Measurements from ENCODE around the gene VWA8.
"Not testable (repeated sequence)": the region's sequence is repeated elsewhere in the genome, so short reads cannot be mapped to it uniquely, and the experiment has no call there.

The VWA8 gene

DNA sequence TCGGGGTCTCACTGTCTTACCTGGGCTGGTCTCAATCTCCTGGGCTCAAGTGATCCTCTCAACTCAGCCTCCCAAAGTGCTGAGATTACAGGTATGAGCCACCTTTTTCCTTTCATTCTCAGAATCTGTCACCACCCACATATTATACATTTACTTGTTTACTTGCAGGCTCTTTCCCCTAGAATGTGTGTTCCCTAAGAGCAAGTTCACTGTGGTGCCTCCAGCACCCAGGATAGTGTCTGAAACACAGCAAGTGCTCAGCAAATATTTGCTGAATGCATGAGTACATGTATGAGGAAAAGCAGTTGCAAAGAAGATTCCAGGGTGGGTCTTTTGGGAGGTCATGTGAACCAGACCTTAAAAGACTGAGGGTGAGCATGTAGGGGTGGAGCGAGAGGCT is 406.7 kb downstream of the VWA8 start:
- no peak for DNase-seq (ENCODE audit: low spot score)

DNA sequence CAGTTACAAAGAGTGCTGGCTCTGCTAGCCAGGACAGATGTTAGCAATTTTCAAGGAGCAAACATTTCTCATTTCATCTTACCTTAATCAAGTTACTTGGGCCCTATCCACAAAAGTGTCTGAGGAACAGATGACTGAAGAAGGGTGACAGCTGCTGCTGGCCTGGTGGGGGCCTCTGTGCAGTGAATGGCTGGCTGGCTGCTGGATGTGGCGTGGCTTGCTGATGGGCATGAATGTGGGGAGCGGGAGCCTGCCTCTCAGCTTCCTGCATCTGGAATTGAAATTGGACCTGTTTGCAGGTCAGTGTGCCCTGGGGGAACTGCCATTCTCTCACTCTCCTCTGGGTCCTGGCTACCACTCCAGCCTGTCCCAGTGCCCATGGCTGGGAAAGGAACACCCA is 408.9 kb downstream of the VWA8 start:
- no peak for DNase-seq (ENCODE audit: low spot score)

DNA sequence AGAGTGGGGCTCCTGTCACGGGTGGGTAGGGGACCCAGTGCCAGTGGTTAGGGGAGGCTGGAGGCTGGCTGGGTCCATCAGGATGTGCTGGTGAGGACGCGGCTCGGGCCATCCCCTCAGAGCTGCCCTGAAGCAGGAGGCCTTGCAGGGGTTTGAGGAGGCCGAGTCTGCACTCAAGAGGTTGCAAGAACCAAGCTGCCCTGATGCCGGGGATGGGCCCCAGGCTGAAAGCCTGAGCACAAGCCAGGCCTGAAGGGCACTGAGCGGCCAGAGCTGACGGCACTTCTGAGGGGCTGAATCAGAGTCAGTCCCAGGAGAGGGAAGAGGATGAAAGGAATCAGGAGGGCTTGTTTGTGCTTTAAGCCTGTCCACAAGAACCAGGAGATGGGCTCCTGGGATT is 410.6 kb downstream of the VWA8 start:
- DNase-seq (ENCODE audit: low spot score) = no peak

DNA sequence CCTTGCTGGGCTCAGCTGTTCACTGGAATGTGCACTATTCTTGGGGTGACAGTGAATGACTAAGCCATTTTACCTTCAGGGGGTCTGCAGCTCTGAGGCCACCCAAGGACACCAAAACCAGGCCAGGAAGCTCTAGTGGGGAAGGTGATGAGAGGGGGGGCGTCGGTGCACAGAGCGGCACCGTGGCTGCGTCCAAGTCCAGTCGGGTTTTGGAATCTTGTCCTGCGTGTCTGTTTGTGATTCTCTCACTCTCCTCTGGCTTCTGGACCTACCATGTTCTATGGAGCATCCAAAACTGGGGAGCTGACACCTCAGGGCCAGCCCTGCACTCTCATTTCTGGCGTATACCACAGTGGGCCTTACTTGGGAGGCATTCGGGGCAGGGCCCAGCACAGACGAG is 411.4 kb downstream of the VWA8 start:
- no peak for DNase-seq (ENCODE audit: low spot score)

DNA sequence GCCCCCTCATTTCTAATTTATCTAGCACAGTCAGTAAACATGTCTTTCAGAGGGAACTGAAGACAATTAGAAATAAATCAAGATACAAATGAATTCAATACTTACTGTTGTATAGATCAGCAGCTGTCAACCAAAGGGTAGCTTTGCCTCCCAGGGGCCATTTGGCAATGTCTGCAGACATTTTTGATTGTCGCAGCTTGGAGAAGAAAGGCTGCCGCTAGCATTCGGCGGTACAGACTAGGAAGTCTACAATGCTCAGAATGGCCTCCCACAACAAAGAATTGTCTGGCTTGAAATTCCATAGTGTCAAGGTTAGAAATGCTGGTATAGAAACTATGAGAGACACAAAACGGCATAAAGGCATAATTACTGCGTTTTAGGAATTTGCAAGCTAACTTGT is 412.0 kb downstream of the VWA8 start:
- DNase-seq (ENCODE audit: low spot score) = no peak

DNA sequence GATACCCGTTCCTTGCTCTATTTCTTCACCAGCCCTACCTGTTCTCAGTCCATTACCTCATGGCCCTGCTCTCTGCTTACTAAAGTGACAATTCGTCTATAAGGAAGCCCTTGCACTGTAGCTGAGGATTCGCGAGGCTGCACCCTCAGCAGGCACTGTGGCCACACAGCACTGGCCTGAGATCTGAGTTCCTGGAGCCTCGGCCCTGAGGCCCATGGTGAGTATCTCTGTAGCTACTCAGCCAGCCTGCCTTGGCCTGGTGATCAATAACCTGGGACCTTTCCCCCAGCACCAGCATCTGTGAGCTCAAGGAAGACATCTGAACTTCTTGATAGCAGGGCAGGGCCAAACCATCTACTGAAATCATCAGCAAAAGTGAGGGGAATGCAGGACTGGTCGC is 412.9 kb downstream of the VWA8 start:
- DNase-seq (ENCODE audit: low spot score) = no peak

DNA sequence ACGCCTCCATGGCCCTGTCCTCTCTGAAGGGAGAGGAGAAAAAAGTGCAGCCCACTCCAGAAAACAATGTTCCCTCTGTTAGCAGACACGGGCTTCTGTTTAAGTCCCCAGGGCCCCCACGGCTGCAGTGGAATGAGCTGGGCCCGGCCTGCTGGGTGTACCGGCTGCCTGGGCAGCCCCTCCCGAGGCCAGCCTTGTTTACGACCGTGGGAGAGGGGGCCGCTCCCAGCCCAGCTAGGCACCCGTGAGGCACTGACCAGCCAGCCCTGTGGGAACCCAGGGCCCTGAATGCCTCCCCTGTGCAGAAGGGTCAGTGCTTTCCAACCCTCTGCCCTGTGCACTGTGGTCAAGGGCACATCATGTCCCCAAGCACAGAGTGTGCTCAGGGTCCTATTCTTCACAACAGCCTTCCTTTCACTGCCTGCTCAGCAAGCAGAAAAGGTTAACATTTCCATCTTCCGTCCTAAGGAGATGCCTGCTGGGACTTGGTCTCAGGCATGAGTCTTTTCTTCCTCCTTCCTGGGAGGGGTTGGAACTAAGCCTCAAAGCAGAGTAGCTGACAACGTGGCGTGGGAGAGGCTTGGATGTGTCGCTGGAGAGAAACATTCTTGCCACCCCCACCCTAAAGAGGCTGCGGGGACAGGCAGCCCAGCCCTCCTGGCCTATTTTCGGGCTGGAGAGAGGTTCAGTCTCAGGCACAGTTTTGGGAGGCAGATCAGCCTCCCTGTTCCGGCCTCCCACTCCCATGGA is 413.5 kb downstream of the VWA8 start:
- DNase-seq (ENCODE audit: low spot score) = no peak

DNA sequence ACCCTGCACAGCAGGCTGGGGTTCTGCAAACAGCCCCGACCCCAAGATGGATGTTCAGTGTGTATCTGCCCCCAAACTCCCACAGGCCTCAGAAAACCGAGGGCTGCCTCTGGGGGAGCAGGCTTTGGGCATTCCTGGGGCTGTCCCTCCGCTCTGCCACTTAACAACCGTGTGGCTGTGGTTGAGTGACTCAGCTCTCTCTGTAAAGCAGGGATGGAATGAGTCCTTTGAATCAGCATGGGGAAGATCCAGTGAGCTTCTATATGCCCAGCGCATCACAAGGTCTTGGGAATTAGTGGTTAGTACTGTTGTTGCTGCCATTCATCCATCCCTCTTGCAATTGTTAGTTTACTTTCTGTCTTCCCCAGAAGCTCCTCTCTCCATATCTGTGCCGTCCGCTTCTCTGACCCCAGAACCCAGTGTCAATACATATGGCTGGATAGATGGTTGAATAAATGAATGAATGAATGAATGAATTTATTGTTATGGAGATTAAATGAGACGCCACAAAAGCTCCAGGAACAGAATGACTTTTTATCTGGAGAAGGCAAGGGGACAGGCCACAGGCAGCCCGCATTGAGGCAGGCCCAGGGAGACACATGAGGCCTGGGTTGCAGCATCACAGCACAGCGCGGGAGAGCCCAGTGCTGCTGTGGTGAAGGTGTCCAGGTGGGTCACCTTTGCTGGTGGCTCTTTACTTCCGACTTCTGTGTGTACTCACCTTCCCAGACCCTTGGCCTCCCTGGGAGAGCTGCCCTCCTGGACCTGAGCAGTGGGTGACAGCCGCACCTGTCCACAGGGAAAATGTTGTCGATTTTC is 414.3 kb downstream of the VWA8 start:
- DNase-seq (ENCODE audit: low spot score) = no peak

DNA sequence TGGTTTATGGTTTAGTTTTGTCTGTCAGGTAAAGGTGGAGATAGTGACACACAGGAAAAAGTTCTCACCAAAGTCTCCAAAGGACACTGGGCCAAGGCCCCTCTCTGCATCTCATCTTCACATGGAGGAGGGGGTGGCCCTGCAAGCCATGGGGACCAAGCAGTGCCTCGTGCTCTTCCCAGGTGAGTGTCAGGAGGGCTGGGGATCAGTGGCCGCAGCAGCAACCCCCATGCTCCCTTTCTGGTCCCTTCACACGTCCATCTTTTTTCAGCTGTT is 415.5 kb downstream of the VWA8 start:
- DNase-seq (ENCODE audit: low spot score) = no peak

DNA sequence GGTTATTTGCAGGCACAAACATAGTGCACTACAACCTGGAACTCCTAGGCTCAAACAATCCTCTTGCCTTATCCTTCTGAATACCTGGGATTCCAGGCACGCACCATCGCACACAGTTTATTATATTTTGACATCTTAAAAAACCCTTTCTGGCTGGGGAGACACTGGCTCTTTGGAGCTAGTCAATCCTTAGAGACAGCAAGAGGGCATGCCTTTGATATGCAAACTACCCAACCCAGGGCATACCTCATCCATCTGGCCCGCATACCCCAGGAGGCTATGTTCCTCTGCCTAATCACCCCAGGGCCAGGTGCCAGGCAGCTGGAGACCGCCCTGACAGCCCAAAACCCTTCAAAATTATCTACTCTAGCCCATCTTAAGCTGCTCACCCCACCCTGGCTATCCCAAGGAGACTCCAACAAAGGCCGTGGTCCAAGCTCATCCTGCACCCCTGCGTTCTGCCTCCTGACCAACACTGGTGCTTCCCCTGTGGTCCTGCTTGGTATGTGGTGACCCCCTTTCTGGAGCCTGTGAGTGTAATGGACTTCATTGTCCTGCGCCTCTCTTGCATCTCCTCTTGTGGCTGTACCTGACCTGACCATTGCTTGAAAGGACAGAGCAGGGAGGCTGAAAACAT is 417.1 kb downstream of the VWA8 start:
- no peak for DNase-seq (ENCODE audit: low spot score)

DNA sequence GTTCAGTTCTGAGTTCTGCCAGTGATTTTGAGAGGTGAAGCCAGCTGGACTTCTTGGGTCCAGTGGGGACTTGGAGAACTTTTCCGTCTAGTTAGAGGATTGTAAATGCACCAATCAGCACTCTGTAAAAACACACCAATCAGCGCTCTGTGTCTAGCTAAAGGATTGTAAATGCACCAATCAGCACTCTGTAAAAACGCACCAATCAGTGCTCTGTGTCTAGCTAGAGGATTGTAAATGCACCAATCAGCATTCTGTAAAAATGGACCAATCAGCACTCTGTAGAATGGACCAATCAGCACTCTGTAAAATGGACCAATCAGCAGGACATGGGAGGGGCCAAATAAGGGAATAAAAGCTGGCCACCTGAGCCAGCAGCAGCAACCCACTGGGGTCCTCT is 418.1 kb downstream of the VWA8 start:
- DNase-seq (ENCODE audit: low spot score) = not testable (repeated sequence)

DNA sequence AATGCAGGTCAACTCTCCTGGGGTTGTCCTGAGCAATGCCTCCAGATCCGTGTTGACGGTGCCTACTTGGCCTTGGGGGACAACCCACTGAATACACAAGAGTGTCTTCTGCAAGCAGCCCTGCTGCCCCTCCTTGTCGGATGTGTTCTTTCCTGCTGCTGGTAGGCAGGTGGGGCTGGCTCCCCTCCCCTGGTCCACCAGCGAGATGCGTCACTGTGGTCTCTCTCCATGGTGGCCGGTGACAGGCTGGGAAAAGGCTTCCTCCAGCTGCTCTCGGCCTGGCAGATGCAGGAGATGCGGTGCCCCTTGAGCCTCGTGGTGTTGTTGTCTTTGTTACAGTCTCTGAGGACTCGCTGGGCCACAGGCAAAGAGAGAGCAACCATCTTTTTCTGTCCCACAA is 418.6 kb downstream of the VWA8 start:
- DNase-seq (ENCODE audit: low spot score) = no peak

DNA sequence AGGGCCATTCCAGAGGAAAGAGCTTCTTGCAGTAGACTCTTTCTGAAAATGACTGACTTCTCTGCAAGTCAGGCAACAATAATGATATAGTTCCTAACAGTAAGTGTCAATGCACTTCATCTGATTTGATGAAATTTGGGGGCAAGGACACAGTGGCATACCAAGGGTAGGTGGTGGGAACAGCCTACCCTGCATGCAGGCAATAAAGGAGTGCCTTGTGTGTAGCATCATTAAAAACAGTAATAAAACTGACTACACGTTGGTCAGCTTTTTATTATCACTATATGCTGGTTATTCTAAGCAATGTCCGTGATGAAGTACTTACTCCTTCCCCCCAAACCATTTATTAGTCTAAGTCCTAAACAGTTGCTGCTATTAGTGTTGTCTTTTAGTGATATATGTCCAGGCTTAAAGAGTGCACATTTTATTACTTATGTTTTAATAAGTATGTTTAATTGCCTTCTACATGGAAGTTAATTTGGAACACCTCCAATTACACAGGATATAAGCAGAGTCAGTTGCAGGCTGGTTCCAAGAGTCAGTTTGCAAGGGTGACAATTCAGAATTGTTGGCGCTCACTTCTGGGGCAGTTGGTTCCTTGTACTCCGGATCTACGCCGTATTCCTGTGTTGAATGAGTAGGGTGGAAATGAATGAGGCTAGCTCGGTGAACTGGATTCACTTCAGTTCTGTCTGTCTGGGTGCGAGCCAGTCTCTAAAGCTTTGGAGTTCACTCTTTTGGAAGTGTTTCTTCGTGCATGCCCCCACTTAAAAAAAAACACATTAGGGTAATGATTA is 419.6 kb downstream of the VWA8 start:
- DNase-seq (ENCODE audit: low spot score) = no peak

DNA sequence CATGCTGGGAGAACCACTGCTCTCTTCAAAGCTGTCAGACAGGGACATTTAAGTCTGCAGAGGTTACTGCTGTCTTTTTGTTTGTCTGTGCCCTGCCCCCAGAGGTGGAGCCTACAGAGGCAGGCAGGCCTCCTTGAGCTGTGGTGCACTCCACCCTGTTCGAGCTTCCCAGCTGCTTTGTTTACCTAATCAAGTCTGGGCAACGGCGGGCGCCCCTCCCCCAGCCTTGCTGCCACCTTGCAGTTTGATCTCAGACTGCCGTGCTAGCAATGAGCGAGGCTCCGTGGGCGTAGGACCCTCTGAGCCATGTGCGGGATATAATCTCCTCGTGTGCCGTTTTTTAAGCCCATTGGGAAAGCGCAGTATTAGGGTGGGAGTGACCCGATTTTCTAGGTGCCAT is 420.7 kb downstream of the VWA8 start:
- peak; percentile 64 for DNase-seq (ENCODE audit: low spot score)

DNA sequence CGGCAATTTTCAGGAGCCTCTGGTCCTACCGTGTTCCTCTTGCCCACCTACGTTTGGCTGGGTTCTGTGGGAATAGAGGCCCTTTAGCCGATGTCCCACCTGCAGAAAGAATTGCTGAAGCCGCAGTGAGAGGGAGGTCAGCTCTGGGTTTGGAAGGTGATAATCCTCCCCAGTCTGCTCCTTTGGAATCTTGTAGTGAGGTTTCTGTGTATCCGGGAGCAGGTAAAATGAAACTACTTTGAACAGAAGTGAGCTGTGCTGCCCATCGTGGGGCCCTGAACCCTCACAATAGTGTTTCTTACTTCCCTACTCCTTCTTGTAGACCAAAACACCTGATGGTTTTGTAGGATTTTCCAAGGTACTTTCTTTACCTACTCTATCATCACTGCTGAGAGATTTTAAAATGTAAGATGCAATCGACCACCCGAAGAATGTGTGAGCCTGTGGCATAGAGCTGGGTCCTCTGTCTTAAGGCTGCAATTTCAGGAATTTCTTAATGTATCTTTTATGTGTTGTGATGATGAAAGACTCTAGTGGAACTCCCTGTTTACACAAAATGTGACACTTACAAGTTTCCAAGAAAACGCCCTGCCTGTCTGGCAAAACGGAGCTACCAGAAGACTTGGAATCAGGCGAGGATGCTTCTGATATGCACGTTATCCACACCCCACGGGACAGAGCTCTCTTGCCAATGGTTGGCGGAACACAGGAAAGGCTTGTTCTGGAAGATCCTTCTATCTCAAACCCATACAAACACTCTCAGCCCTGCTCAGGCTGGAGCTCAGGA is 427.4 kb downstream of the VWA8 start:
- DNase-seq (ENCODE audit: low spot score) = no peak

DNA sequence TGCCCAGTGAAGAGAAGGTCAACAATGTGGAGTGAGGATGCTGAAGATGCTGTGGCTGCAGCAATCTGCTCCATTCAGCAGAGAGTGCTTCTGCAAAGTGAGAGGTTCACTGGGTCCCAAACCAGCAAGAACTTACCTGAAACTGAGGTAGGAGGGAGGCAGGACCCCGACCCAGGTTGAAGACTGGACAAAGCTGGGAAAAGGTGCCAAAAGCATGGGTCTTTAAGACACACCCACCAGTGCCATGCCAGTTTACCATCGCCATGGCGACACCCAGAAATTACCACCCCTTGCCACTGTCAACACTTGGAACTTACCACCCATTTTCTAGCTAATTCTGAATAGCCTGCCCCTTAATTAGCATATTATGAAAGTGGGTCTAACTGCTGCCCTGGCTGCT is 432.9 kb downstream of the VWA8 start:
- no peak for DNase-seq (ENCODE audit: low spot score)

DNA sequence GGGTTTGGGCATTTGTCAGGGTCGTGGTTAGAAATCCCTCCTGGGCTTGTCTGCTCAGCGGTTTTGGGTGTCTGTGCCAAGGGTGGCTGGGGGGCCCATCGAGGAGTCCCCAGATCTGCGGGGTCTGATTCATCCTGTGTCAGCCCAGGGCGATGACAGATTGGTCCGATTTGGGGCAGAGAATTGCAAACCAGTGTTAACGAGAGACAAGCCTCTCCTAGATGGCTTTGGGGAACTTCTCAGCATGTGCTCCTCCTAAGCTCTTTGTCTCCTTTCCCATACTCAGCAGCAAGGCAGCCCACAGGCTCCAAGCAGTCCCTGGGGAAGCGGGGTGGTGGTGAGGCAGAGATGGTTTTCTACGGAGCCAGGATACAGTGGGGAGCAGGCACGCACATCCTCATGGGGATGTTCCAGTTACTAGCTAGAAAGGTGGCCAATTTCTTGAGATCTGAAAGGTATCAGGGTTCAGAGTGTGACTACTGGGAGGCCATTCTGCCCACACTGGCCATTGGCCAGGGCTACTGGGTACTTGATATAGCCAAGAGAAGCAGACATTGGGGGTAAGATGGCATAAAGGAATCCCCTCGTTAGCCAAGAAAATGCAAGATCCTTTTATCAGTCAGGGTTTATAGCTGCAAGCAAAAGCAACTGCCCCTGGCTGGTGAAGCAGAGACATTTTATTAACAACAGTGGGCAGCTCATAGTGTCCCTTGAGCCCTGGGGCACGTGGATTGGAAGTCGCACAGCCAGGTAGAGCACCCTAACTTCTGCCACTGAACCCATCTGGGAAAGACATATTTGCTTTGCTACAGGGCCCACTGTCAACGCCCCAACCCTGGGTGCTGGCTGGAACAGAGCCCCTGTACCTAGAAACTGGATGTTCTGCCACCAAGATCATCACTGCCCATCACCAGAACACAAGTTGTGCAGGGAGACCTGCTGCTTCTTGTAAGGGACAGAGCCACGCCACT is 440.0 kb downstream of the VWA8 start:
- no peak for DNase-seq (ENCODE audit: low spot score)

DNA sequence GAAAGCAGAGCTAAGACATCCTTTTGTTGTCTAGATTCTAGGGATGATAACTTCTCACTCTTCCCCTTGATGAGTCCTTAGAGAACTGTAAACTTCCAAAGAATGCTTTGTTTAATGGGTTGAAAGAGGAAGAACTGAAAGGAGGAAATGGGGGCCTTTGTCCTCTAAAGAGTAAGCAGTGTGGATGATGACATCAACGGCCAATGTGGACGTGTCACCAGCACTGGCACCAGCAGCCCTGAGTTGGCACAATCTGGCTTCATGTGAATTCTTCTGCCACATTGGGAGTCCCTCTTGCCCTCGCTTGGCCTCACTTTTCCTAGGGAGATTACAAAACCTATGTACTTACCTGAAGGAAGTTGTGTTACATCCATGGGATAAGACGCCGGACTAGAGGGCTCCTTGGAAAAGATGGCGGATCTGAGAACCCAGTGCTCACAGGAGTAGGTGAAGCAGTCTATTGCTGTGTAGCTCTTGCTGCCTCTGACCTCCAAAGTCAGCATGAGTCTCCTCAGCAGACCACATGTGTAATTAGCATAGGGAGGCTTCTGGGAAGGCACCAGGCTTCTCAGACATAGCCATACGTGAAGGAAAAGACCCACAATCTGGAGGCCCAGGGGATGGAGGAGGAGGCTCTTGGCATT is 440.8 kb downstream of the VWA8 start:
- no peak for DNase-seq (ENCODE audit: low spot score)

Data from CD4-positive, alpha-beta T cell treated with Interleukin-6 at 100 ng/mL for 8 hours (primary cell).